ENCODE measurements around the gene IDH3B.

IDH3B gene

GRCh38 chr20:2610326-2610725 is 53.7 kb downstream of the IDH3B start:
- Histone ChIP-seq H3K9me3 (ENCODE audit: control insufficient read depth, low read length) (no peaks in the 10 kb centered on the region), H3K36me3 (ENCODE audit: control insufficient read depth, insufficient read depth, low read length) (no peaks in the 10 kb centered on the region), H3K27me3 (ENCODE audit: control insufficient read depth, insufficient read depth, low read length) (no peaks in the 10 kb centered on the region), H3K4me1 (no peaks in the 10 kb centered on the region), H3K79me2 (no peaks in the 10 kb centered on the region), H3K4me3 (ENCODE audit: low read depth, low read length) (no peak overlapping the region), H3K9ac (no peak overlapping the region), H3K27ac (no peak overlapping the region), H3K4me2 (ENCODE audit: low read length) (no peak overlapping the region), H2AFZ (no peak overlapping the region)
- no peak for TF ChIP-seq CTCF (IDR thresholded peaks at IDR 0.05)

All from parathyroid adenoma (tissue), 2 donors.